Astrocyte (in vitro differentiated cells and primary cell): ENCODE results near the gene BRD4.

Source experiments
- CTCF ChIP-seq: IDR thresholded peaks from 2 replicates; pipeline ENCODE4 v1.5.1; 2011; ENCODE audit warnings: low read depth, mild to moderate bottlenecking, inconsistent platforms, low read length, moderate library complexity; ENCODE audit not compliant: insufficient read depth
- EZH2 ChIP-seq: IDR thresholded peaks from 2 replicates; pipeline ENCODE4 v1.6.1; 2012; ENCODE audit warnings: mild to moderate bottlenecking, low read length, inconsistent platforms; ENCODE audit not compliant: insufficient read depth

DNA sequence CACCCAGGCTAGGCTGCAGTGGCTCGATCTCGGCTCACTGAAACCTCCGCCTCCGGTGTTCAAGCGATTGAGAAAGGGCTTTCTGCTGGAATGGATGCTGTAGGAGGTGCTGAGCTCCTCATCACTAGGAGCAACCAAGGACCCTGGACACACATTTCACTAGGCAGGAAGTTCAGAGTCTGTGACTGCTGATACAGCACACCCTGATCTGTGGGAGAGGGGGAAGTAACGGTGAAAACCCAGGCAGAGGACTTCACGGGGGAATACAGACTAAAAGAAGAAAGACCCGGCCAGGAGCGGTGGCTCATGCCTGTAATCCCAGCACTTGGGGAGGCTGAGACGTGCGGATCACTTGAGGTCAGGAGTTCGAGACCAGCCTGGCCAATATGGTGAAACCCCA, 119.6 kb downstream of the BRD4 start:
- TF ChIP-seq CTCF = no peak
- TF ChIP-seq EZH2 = no peak
